A172 (cell line): Measurements from ENCODE around the gene LRSAM1. TPM values are rescaled to one million over a fixed set of nuclear protein-coding genes. Genes with fewer than 3 reads are reported as not detected.
A peak's percentile ranks its signal among the peaks of the same experiment; 100 is the strongest.

Source experiments
- DNase-seq: peaks from one replicate; pipeline ENCODE4 v3.0.0-alpha.2; 2015; ENCODE audit warnings: low spot score
- total RNA-seq: library from RNA; depleted of rRNA; stranded (reverse); fragments of >200 nt; shearing (Covaris generic); gene quantifications from 2 replicates; pipeline ENCODE4 v1.2.3, GENCODE V29; 2014

LRSAM1 gene
- total RNA-seq, 1 experiment from 2014 or later = 8.5 TPM

- DNase-seq = no peak
Observed at GRCh38 chr9:127426756-127427155, 24.6 kb upstream of the LRSAM1 start.

- DNase-seq = no peak
Observed at GRCh38 chr9:127428348-127428747, 23.0 kb upstream of the LRSAM1 start.

GRCh38 chr9:127430415-127430814 lies 20.9 kb upstream of the LRSAM1 start:
- DNase-seq = no peak

- no peak for DNase-seq
Observed at GRCh38 chr9:127437497-127438264, 13.6 kb upstream of the LRSAM1 start.

- DNase-seq = no peak
Observed at GRCh38 chr9:127438394-127438793, 12.9 kb upstream of the LRSAM1 start.

GRCh38 chr9:127444283-127444920 lies 6.9 kb upstream of the LRSAM1 start:
- no peak for DNase-seq

GRCh38 chr9:127444921-127445850 lies 6.1 kb upstream of the LRSAM1 start:
- peak; percentile 41 for DNase-seq

- peak; percentile 35 for DNase-seq
Observed at GRCh38 chr9:127445851-127446712, 5.2 kb upstream of the LRSAM1 start.

- no peak for DNase-seq
Observed at GRCh38 chr9:127446713-127447415, 4.4 kb upstream of the LRSAM1 start.

GRCh38 chr9:127447416-127448111 lies 3.7 kb upstream of the LRSAM1 start:
- DNase-seq = no peak

- DNase-seq = no peak
Observed at GRCh38 chr9:127448112-127448805, 3.1 kb upstream of the LRSAM1 start.

- DNase-seq = no peak
Observed at GRCh38 chr9:127449332-127449966, 1.9 kb upstream of the LRSAM1 start.

- peak; percentile 28 for DNase-seq
Observed at GRCh38 chr9:127450243-127450760, 1.0 kb upstream of the LRSAM1 start.

GRCh38 chr9:127451608-127451857 lies 223 bp downstream of the LRSAM1 start:
- DNase-seq = no peak

- peak; percentile 84 for DNase-seq
Observed at GRCh38 chr9:127451858-127452656, 747 bp downstream of the LRSAM1 start.

GRCh38 chr9:127452691-127453090 lies 1.4 kb downstream of the LRSAM1 start:
- DNase-seq = peak; percentile 32

GRCh38 chr9:127455324-127455992 lies 4.1 kb downstream of the LRSAM1 start:
- DNase-seq = peak; percentile 55
